Activated CD8-positive, alpha-beta memory T cell treated with anti-CD3 and anti-CD28 coated beads for 4 hours (primary cell): ENCODE measurements around the gene GSTM3.

Experiments
- DNase-seq, 2 donors: peaks; one replicate each; pipeline ENCODE4 v3.0.0-alpha.2; 2020; ENCODE audit warnings: low read depth in 2 of 2

The GSTM3 gene

GRCh38 chr1:109740615-109741373 is at the start of gene GSTM3:
Gene GSTM3 (minus strand): TSS chr1:109741038. CDS start chr1:109740287, 751 bp downstream.
- no peak for DNase-seq

- DNase-seq, result no peak
These were observed 49.5 kb upstream of the GSTM3 start for GRCh38 chr1:109790329-109790728.

GRCh38 chr1:109789551-109790180 is 48.8 kb upstream of the GSTM3 start:
- no peak for DNase-seq

- DNase-seq, result no peak
These were observed 48.1 kb upstream of the GSTM3 start for GRCh38 chr1:109788695-109789521.

- DNase-seq, result no peak
These were observed 47.2 kb upstream of the GSTM3 start for GRCh38 chr1:109787845-109788601.

- no peak for DNase-seq
These were observed 46.5 kb upstream of the GSTM3 start for GRCh38 chr1:109787211-109787844.

GRCh38 chr1:109786531-109787021 is 45.7 kb upstream of the GSTM3 start:
- no peak for DNase-seq

- DNase-seq, result no peak
These were observed 45.3 kb upstream of the GSTM3 start for GRCh38 chr1:109786112-109786480.

GRCh38 chr1:109785446-109786111 is 44.7 kb upstream of the GSTM3 start:
- no peak for DNase-seq

- DNase-seq, result no peak
These were observed 43.9 kb upstream of the GSTM3 start for GRCh38 chr1:109784551-109785252.

- no peak for DNase-seq
These were observed 42.6 kb upstream of the GSTM3 start for GRCh38 chr1:109783436-109783835.

GRCh38 chr1:109782927-109783326 is 42.1 kb upstream of the GSTM3 start:
- no peak for DNase-seq

- DNase-seq, result no peak
These were observed 41.7 kb upstream of the GSTM3 start for GRCh38 chr1:109782514-109782913.

- DNase-seq, result no peak
These were observed 41.0 kb upstream of the GSTM3 start for GRCh38 chr1:109781806-109782205.

- no peak for DNase-seq
These were observed 40.1 kb upstream of the GSTM3 start for GRCh38 chr1:109780982-109781381.

GRCh38 chr1:109777980-109778625 is 37.3 kb upstream of the GSTM3 start:
- DNase-seq, result no peak

GRCh38 chr1:109777436-109777835 is 36.6 kb upstream of the GSTM3 start:
- no peak for DNase-seq

GRCh38 chr1:109776911-109777310 is 36.1 kb upstream of the GSTM3 start:
- peak; percentile 40 to 43 for DNase-seq

- no peak for DNase-seq
These were observed 35.5 kb upstream of the GSTM3 start for GRCh38 chr1:109776206-109776835.
